Retina (tissue), 1 donor: ENCODE results near the gene ZNF318.
"Not testable (repeated sequence)": the region's sequence is repeated elsewhere in the genome, so short reads cannot be mapped to it uniquely, and the experiment has no call there.

Experiments used
- DNase-seq: peaks from one replicate; pipeline ENCODE4 v3.0.0-alpha.2; 2016

Gene ZNF318

DNA sequence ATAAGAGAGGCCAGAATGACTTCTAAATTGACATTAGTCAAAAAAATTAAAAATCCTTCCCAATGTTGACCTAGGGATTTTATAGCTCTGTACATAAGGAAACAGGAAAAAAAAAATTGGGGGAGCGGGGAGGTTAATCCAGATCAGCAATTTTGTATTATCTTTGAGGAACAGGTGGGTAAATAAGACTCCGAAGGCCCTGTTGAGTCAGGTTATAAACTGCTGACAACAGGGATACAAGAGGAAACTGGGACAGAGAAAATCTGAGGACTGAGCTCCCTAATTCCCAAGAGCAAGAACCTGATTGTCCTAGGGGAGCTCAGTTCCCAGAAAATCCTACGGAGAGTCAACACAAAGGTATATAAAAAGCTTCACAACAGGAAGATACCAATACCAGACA lies 34.0 kb downstream of the ZNF318 start:
- no peak for DNase-seq

DNA sequence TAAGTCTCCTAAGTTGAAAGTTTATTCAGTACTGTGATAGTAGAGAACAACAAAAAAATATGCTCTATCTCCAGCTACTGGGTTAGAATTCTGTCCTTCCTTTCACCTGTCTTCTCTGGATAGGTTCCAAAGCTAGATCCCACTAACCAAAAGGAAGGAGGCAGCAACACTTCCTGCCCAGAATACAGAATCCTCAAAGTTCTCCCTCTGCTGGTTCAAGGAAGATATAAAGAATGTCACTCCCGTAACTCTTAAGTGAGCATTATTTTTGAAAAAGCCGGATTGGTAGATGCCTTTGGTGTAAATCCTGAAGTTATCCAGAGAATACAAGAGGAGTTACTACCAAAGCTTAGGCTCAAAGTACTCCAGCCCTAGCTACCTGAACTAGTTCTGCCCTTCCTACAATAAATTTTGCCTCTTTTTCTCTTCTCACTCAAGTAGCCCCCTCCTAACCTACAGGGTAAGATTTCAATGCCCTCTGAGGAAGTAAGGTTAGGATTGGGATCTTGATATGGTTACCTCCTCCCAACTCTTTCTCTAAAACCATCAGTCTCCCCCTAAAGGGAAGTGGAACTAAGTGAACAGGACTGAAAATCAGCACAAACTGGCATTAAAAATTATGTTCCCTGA lies 34.9 kb downstream of the ZNF318 start:
- peak; percentile 16 for DNase-seq

DNA sequence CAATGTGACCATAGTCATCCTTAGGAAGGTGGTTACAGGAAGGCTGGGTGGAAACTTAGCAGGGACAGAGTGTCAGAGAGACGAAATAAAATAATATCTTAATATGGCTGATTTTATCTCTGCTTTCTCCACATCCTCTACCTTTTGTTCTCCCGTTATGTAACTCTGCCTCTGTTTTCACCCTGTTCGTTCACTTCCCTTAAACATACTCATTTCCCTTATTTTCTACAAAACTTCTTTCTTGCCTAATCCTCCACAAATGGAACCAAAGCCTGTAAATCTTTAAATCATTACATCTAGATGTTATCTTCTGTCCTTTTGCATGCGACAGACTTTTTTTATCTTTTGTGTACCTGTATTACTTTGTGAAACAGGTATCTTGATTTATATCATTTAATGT lies 37.6 kb downstream of the ZNF318 start:
- DNase-seq = no peak

DNA sequence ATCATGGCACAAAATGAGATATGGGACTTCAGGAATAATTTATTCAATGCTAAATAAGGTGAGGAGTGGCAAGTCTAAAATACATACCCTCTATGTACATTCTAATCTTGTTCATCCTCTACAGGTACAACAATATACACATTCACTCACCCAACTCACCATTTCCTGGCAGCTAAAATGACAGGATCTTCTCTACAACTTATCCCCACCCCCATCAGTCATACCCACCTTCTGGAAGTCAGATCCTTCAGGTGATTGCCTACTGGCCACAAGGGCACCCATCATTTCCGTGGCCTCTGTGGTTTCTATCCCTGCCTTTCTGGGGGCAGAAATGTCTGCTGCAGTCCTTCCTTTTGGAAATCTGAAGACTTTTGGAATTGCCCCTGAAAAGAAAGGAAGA lies 38.0 kb downstream of the ZNF318 start:
- DNase-seq = no peak

DNA sequence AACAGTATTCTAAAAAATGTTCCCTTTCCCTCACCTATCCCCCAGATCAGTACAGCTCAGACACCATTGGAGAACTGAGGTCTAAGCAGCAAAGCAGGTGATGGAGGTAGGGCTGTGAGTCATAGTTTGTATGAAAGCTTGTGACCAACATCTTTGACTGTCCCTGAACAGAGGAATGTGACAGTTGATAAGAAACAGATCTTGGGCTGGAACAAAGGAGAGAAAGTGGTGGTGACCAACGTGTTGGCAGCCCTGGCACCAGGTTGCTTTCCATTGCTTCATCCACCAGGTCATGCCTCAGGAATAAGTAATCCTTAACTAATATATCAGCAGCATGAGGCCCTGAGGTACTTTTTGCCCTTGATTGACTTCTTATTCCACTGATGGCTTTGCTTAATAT lies 40.9 kb downstream of the ZNF318 start:
- DNase-seq = no peak

DNA sequence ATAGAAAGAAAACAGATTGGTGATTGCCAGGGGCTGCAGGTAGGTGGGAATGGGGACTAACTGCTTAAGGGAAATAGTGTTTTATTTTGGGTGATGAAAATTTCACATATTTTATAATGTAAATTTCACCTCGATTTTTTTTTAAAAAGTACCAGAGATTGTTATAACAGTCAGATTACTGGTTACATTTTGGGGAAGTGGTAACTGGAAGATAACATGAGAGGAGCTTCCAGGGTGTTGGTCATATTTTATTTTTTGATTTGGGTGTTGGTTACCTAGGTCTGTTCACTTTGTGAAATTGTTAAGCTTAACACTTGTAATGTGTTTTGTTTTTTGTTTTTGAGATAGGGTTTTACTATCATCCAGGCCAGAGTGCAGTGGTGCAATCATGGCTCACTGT lies 43.6 kb downstream of the ZNF318 start:
- no peak for DNase-seq

DNA sequence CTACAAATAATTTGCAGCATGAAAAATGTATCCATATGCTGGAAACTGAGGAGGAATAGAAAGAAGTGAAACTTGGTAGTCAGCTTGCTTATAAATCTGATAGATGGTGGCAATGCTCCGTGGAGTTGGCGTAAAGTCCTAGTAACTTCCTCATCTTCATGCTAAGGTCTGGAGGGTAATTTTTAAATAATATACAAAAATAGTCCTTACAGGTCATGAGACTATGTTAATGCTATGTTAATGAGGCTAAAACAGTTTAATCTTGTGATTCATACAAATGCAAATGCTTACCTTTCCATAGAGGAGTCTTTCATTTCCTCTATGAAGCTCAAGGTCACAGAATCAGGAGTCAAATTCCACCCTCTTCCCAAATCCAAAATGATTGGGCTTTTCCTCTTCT lies 51.4 kb downstream of the ZNF318 start:
- DNase-seq = no peak

DNA sequence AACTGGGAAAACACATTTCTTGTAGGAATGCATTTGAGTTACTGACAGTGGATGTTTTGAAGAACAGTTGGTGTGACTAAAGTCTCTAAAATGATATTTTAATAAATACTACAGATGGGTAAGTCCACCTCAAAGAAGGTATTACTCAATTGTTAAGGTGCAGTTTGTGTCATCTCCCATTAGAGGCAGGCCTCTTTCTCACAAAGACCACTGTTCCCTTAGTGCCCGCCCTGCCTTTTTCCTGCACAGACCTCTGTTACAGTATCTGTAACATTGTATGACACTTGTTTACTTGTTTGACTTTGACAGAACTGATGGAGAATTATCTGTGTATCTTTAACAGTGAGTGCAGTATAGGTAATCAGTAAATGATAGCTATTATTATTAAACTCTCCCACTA lies 55.6 kb downstream of the ZNF318 start:
- DNase-seq = no peak

DNA sequence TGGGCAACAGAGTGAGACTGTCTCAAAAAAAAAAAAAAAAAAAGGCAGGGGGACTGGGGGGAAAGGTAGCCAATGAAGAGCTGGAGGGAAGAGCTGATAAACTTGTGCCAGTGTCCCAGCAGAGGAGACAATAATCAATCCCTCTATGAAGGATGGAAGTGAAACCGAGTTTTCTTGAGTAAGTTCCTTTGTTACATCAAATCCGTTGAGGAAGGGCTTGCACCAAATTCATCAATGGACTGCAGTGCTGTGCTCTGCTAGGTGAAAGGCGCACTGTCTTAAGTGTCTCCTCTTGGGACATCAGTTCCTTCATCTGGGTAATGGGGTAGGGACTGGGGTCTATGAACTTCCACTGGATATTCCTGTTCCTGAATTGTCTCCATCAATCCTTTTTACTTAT lies 57.8 kb downstream of the ZNF318 start:
- no peak for DNase-seq

DNA sequence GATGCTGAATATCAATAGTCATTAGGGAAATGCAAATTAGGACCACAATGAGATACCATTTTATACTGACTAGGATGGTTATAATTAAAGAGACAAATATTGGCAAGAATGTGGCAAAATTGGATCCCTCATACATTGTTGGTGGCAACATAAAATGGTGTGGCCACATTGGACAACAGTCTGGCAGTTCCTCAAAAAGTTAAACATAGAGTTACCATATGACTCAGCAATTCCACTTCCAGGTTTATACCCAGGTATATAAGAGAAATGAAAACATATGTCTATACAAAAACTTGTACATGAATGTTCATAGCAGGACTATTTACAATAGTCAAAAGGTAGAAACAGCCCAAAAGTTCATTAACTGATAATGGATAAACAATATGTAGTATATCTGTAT lies 58.8 kb downstream of the ZNF318 start:
- no peak for DNase-seq

DNA sequence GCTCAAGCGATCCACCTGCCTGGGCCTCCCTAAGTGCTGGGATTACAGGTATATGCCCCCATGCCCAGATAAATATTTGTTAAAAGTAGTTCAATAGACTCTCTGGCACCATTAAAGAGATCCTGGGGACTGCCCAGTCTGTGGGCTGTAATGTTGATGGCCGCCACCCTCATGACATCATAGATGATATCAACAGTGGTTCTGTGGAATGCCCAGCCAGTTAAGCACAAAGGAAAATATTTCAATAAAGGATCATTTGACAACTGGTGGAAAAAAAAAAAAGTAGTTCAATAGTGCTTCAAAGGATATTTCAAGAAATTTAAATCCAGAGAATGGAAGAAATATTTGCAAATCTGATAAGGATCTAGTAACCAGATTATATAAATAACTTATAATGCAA lies 59.3 kb downstream of the ZNF318 start:
- no peak for DNase-seq

DNA sequence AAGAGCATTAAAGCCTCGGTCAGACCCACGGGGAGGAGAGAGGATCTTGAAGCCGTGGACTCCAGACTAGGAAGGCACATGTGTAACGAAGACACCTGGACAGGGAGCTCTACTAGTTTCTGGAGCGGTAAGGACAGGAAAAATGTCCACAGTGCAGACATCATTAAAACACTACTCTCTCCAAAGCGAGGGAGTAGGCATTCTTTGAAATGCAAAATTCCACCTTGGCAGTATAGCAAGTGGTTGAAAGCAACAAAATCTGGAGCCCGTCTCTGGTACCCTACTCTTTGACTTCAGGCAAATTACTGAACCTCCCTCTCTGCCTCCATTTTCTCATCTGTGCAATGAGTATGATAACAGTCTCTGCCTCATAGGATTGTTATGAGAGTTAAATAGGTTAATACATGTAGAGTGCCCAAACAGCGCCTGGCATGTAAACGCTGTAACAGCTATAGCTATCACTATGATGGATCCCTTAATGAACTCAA lies 60.4 kb downstream of the ZNF318 start:
- DNase-seq = no peak

DNA sequence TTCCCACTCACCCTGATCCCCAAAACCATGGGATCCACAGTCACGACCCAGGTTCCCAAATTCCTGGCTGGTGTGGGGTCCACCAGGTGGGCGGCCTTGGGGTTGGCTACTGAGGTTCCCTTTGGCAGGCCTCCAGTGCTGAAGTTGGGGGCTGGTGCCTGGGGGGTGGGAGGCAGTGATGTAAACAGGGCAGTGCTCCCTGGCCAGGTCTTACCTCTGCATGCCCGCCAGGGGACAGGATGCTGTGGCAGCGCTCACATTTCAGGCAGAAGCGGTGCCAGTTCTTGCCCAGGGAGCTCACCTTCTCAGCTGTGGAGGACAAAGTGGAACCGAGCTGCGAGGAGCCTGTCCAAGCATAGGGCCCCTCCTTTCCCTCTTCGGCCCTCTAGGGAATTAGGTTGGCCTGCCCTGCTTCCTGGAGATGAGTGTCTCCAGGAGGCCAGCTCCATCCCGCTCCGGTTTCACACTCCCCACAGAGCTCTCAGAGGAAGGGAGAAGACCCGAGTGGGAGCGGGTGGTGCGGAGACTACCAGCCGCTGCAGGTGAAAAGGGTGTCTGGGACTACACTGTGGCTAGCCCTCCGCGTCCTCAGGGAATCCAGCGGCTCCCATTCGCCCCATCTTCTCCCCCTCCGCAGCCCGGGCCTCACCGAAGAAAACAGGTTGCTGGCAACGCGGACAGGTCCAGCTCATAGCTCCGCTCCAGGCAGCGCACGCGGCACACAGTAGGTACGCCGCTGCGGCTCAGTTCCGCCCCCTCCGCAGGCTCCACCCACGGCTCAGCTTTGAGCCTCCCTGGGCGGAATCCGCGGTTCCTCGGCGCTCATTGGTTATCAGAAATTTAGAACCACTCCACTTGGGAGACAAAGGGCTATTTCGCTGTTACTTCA lies 61.1 kb downstream of the ZNF318 start, which contains the start of gene CRIP3:
Gene CRIP3 (minus strand): TSS at position 726 of the 889 bp plus-strand sequence. CDS start 34 bp downstream, at position 692.
- peak; percentile 49 for DNase-seq

DNA sequence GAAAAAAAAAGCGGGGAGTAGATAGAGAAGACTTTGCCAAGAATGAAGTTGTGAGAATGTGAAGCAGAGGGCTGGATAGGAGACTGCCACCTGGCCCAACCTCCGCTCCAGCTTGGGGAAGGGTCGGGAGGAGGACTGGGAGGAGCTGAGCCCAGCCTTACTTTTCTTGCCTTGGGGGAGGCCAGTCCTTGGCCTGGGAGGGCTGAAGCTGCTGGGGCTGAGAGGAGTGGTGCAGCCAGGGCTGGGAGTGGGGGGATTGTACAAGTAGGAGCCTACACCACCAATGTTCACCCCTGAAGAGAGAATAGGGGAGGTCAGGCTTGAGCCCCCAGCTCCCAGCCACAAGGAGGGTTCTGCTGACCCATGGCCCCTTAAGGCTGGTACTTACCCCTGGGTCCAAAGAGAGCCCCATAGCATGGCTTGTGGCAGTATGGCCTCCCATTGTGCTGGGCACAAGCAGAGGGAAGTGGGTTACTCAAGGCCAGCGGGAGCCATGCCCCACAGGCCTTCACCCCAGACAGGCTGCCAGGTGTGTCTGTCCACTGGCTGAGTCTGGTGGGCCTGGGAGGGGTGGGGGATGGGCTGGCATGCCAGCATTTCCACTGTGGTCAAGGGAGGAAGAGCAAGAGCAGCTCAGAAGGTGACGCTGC lies 61.9 kb downstream of the ZNF318 start:
- DNase-seq = no peak

DNA sequence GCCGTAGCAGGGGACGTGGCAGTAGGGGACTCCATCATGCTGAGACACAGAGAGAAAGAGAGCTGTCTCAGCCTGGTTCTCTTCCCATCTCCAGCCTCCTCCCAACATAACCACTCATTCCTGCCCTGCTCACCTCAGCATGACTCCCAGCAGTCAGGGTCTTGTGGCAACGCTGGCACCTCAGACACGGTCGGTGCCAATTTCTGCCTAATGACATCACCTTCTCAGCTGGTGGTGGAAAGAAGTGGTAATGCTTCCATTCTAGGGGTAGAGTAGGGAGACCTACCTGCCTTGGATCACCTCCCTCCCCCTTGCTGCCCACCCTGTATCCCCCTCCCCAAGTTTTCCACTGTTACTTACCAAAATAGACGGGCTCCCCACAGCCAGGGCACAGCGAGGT lies 63.4 kb downstream of the ZNF318 start:
- no peak for DNase-seq

DNA sequence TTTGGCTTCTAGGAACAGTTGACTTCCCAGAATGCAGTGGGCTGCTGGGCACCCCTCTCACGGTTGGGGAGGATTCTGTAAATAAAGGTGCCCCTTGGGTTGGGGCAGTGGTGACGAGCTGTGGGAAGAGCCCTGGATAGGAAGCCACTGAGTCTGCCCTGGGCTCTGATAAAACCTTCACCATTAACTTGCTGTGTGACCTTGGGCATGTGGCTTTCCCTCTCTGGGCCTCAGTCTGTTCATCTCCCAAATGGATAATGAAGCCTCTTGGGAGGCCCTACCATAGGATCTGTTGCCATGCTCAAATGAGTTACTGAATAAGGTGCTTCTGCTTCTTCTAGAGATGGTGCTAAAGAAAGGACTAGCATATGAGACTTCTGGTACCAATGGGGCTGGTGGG lies 64.6 kb downstream of the ZNF318 start:
- no peak for DNase-seq

DNA sequence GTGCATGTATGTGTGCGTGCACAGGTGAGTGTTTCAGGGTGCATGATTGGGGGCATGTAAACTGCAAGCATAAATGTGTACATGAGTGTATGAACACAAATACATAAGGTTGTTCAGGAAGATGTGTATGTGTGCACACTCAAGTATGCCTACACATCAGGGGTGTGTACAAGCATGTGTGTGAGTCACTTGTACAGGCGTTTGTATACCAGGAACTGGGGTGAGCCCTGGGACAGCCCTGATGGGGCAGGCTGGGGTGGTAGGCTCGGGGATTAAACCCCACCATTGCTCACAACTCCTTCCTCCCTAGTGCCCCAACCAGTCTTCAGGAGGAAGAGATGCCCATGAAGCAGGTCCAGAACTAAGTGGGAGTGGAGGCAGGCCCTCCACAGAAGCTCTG lies 65.1 kb downstream of the ZNF318 start:
- DNase-seq = no peak

DNA sequence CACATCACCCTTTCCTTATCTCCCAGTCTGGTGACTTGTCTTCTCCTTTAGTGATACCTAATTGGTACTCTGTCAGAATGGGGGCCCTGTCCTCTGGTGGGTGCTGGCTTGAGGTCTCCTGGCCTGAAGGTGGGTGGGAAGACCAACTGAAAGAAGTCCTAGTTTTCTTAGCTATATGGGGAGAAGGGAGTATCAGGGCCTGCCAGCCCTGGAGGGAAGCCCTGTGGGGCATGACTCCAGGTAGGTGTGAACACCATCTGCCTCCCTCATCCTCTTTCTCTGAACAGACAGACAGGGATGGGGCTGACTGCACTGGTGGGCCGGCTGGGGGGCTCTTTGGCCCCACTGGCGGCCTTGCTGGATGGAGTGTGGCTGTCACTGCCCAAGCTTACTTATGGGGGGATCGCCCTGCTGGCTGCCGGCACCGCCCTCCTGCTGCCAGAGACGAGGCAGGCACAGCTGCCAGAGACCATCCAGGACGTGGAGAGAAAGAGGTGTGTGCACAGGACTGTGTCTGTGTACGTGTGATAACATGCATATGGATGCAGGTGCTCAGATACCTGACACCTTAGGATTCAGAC lies 65.6 kb downstream of the ZNF318 start:
- no peak for DNase-seq

DNA sequence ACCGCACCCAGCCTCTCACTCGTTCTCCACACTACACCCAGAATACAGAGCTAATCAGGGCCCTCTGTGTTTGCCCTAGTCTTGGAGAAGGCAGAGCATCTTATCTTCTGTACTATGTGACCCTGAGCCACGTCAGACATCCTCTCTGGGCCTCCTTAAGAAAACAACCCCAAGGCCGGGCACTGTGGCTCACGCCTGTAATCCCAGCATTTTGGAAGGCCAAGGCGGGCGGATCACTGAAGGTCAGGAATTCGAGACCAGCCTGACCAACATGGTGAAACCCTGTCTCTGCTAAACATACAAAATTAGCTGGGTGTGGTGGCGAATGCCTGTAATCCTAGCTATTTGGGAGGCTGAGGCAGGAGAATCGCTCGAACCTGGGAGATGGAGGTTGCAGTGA lies 66.4 kb downstream of the ZNF318 start:
- not testable (repeated sequence) for DNase-seq

DNA sequence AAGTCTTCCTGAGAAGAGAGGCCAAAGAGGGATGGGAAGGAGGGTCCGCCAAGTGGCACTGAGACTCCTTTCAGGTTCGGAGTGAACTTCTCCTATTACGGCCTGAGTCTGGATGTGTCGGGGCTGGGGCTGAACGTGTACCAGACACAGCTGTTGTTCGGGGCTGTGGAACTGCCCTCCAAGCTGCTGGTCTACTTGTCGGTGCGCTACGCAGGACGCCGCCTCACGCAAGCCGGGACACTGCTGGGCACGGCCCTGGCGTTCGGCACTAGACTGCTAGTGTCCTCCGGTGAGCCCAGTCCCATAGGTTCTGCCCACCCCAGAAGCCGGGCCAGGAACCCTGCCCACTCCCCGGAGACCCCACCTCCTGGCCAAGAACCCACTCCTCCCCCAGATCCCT lies 67.3 kb downstream of the ZNF318 start:
- DNase-seq = no peak

DNA sequence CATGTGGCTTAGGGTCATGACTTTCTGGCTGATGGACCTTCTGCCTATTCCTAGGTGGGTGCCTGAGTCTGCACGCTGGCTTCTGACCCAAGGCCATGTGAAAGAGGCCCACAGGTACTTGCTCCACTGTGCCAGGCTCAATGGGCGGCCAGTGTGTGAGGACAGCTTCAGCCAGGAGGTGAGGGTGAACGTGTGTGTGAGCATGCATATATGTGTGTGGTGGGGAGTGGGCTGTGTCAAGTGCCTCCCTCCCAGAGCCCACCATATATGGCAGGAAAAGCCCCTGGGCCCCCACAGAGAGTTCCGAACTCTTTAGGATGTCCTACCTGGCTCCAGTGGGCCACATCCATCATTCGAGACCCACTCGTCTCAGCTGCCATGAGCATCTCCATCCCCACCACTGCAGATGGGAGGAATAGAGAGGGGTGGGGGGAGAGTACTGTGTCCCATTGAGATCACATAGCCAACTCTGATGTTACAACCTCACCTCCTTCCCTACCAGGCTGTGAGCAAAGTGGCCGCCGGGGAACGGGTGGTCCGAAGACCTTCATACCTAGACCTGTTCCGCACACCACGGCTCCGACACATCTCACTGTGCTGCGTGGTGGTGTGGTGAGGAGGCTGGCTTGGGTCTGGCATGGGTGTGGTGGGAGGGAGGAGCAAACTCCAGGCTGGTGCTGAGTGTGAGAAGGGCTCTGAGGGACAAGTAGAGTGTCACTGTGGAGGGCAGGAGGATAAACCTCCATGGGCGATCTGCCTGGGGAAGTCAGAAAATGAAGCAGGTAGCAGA lies 68.2 kb downstream of the ZNF318 start:
- DNase-seq = no peak
